Measurements from ENCODE around the gene GADD45GIP1.
A peak's percentile ranks its signal among the peaks of the same experiment; 100 is the strongest.

The GADD45GIP1 gene

GRCh38 chr19:12956446-12957388, at the start of gene GADD45GIP1:
Gene GADD45GIP1 (minus strand): TSS chr19:12957223. CDS start chr19:12957212, 11 bp downstream.
- H3K4me3 ChIP-seq (ENCODE audit: low read depth, low read length): peak within 1 kb of the TSS; percentile 83
- TF ChIP-seq MYC (IDR thresholded peaks at IDR 0.05; ENCODE audit: low read depth, low read length): peak; percentile 69
- peak; percentile 57 for TF ChIP-seq MAX (IDR thresholded peaks at IDR 0.05; ENCODE audit: low read depth, low read length)
- TF ChIP-seq CTCF (IDR thresholded peaks at IDR 0.05; ENCODE audit: low read depth, low read length): no peak
- peak; percentile 91 for TF ChIP-seq POLR2A (IDR thresholded peaks at IDR 0.05; ENCODE audit: extremely low read depth, insufficient read length)
- DNase-seq (ENCODE audit: low read depth): peak; percentile 89

- no peak for DNase-seq (ENCODE audit: low read depth)
- TF ChIP-seq CTCF (IDR thresholded peaks at IDR 0.05; ENCODE audit: low read depth, low read length) (no peak), MYC (IDR thresholded peaks at IDR 0.05; ENCODE audit: low read depth, low read length) (no peak), POLR2A (IDR thresholded peaks at IDR 0.05; ENCODE audit: extremely low read depth, insufficient read length) (no peak), MAX (IDR thresholded peaks at IDR 0.05; ENCODE audit: low read depth, low read length) (no peak)
- H3K4me3 ChIP-seq (ENCODE audit: low read depth, low read length): no peak overlapping the region
These were observed 48.9 kb upstream of the GADD45GIP1 start for GRCh38 chr19:13005861-13006370.

GRCh38 chr19:13005253-13005652, 48.2 kb upstream of the GADD45GIP1 start:
- no peak for TF ChIP-seq CTCF (IDR thresholded peaks at IDR 0.05; ENCODE audit: low read depth, low read length)
- no peak for TF ChIP-seq MYC (IDR thresholded peaks at IDR 0.05; ENCODE audit: low read depth, low read length)
- TF ChIP-seq MAX (IDR thresholded peaks at IDR 0.05; ENCODE audit: low read depth, low read length): no peak
- no peak for TF ChIP-seq POLR2A (IDR thresholded peaks at IDR 0.05; ENCODE audit: extremely low read depth, insufficient read length)
- H3K4me3 ChIP-seq (ENCODE audit: low read depth, low read length): no peak overlapping the region
- DNase-seq (ENCODE audit: low read depth): no peak

GRCh38 chr19:13004273-13004672, 47.2 kb upstream of the GADD45GIP1 start:
- H3K4me3 ChIP-seq (ENCODE audit: low read depth, low read length): no peak overlapping the region
- no peak for DNase-seq (ENCODE audit: low read depth)
- TF ChIP-seq CTCF (IDR thresholded peaks at IDR 0.05; ENCODE audit: low read depth, low read length) (no peak), MYC (IDR thresholded peaks at IDR 0.05; ENCODE audit: low read depth, low read length) (no peak), POLR2A (IDR thresholded peaks at IDR 0.05; ENCODE audit: extremely low read depth, insufficient read length) (no peak), MAX (IDR thresholded peaks at IDR 0.05; ENCODE audit: low read depth, low read length) (no peak)

GRCh38 chr19:13003081-13003480, 46.1 kb upstream of the GADD45GIP1 start:
- no peak overlapping the region for H3K4me3 ChIP-seq (ENCODE audit: low read depth, low read length)

More at GRCh38 chr19:13003081-13003480, 46.1 kb upstream of the GADD45GIP1 start:
- DNase-seq (ENCODE audit: low read depth): no peak
- TF ChIP-seq CTCF (IDR thresholded peaks at IDR 0.05; ENCODE audit: low read depth, low read length) (no peak), MAX (IDR thresholded peaks at IDR 0.05; ENCODE audit: low read depth, low read length) (no peak), POLR2A (IDR thresholded peaks at IDR 0.05; ENCODE audit: extremely low read depth, insufficient read length) (no peak), MYC (IDR thresholded peaks at IDR 0.05; ENCODE audit: low read depth, low read length) (no peak)

All from NB4 (cell line).